Fibroblast of lung (primary cell): ENCODE data around the gene TSPYL1. TPM values are rescaled to one million over a fixed set of nuclear protein-coding genes. Genes with fewer than 3 reads are reported as not detected.

Experiments
- DNase-seq, 2 donors: peaks; one replicate each; pipeline versions ENCODE4 v3.0.0 to v3.0.0-alpha.2; 2010; ENCODE audit warnings: low read depth in 2 of 2
- H2AFZ ChIP-seq: 2 replicates; pipeline ENCODE4 v1.5.1; 2012; ENCODE audit warnings: low read length, control low read depth, inconsistent platforms
- H3K27ac ChIP-seq: 2 replicates; pipeline ENCODE4 v1.5.1; 2011; ENCODE audit warnings: low read length, control low read depth; ENCODE audit not compliant: insufficient read depth
- H3K27me3 ChIP-seq: 2 replicates; pipeline ENCODE4 v1.5.1; 2011; ENCODE audit warnings: mild to moderate bottlenecking, low read length; ENCODE audit not compliant: control insufficient read depth, insufficient read depth
- H3K36me3 ChIP-seq: 2 replicates; pipeline ENCODE4 v1.5.1; 2011; ENCODE audit warnings: low read length; ENCODE audit not compliant: control insufficient read depth, insufficient read depth
- H3K4me1 ChIP-seq: 2 replicates; pipeline ENCODE4 v1.5.1; 2011; ENCODE audit warnings: low read length; ENCODE audit not compliant: control insufficient read depth, insufficient read depth; ENCODE audit errors: extremely low read depth
- H3K4me2 ChIP-seq: 2 replicates; pipeline ENCODE4 v1.5.1; 2011; ENCODE audit warnings: low read length, control low read depth; ENCODE audit not compliant: insufficient read depth; ENCODE audit errors: extremely low read depth
- H3K4me3 ChIP-seq, 4 experiments: fragments of 200-600 bp in 1 of 4; sonication (generic) in 1 of 4; replicated peaks in 1 of 4; 2 replicates each; pipeline ENCODE4 v1.5.1; 2011 to 2016; ENCODE audit warnings: low read length in 4 of 4, low read depth in 3 of 4, mild to moderate bottlenecking in 3 of 4, control low read depth in 2 of 4, inconsistent platforms in 1 of 4, mixed read lengths in 1 of 4; ENCODE audit not compliant: insufficient read depth in 1 of 4; ENCODE audit errors: control extremely low read depth in 1 of 4
- H3K79me2 ChIP-seq: 2 replicates; pipeline ENCODE4 v1.5.1; 2012; ENCODE audit warnings: mild to moderate bottlenecking, low read length, inconsistent platforms; ENCODE audit not compliant: control insufficient read depth, insufficient read depth
- H3K9ac ChIP-seq: 2 replicates; pipeline ENCODE4 v1.5.1; 2011; ENCODE audit warnings: mild to moderate bottlenecking, low read length, control low read depth; ENCODE audit not compliant: insufficient read depth
- H3K9me3 ChIP-seq: 2 replicates; pipeline ENCODE4 v1.5.1; 2012; ENCODE audit warnings: low read depth, low read length; ENCODE audit not compliant: control insufficient read depth, insufficient read depth
- H4K20me1 ChIP-seq: 2 replicates; pipeline ENCODE4 v1.5.1; 2011; ENCODE audit warnings: low read length; ENCODE audit not compliant: control insufficient read depth, insufficient read depth; ENCODE audit errors: extremely low read depth
- EZH2 ChIP-seq: IDR thresholded peaks from 2 replicates; pipeline ENCODE4 v1.5.1; 2012; ENCODE audit warnings: low read length, control low read depth, mild to moderate bottlenecking; ENCODE audit errors: missing control alignments
- polyA plus RNA-seq, 2 donors: library from polyadenylated mRNA; depleted of rRNA in 1 of 2; stranded (reverse) in 1 of 2; unstranded in 1 of 2; fragments of >200 nt; gene quantifications; 2 replicates each; pipeline ENCODE4 v1.2.1, GENCODE V29; 2011 to 2012; ENCODE audit warnings: missing spikeins in 1 of 2
- total RNA-seq: library from RNA; depleted of rRNA; stranded (reverse); fragments of >200 nt; gene quantifications from 2 replicates; pipeline ENCODE4 v1.2.1, GENCODE V29; 2014
- TF ChIP-seq, protein P1 (sequence below), 2 donors: IDR thresholded peaks in 1 of 2; conservative IDR thresholded peaks in 1 of 2; 1 replicate in 1 of 2; 2 replicates in 1 of 2; pipeline ENCODE4 v1.5.1; 2011 to 2012; ENCODE audit warnings: low read length in 2 of 2, control low read depth in 1 of 2, inconsistent platforms in 1 of 2, low read depth in 1 of 2, mild to moderate bottlenecking in 1 of 2

Gene TSPYL1
- total and polyA plus RNA-seq, 2 donors (not counting 1 experiment from before 2014, with no cell fraction given) = 82.0 to 93.0 TPM

DNA sequence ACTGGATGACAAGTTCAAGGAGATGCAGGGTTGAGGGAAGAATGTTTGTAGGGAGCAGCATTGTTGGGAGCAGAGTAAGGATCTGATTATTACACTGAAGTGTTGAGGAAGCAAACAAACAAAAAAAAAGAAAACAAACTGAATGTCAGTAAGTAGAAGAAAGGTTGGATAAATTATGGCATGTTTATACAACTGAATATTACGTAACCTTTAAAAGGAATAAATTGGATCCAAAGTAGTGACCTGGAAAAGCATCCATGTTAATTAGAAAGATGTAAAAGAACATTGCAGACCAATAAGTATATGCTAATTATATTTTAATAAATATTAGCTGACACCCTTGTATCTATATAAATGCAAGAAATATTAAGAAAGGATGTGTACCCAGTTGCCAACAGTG is 12.8 kb upstream of the TSPYL1 start:
- Histone ChIP-seq H3K27ac (no peak overlapping the region), H3K4me1 (peaks cover 2% of the 10 kb centered on the region), H3K4me3 (no peak overlapping the region), H3K27me3 (no peaks in the 10 kb centered on the region), H3K4me2 (no peak overlapping the region), H3K9me3 (no peaks in the 10 kb centered on the region), H2AFZ (no peak overlapping the region), H4K20me1 (no peaks in the 10 kb centered on the region), H3K79me2 (no peaks in the 10 kb centered on the region), H3K36me3 (no peaks in the 10 kb centered on the region), H3K9ac (no peak overlapping the region)
- DNase-seq = no peak
- no peak for TF ChIP-seq EZH2
- TF ChIP-seq, protein P1, sequence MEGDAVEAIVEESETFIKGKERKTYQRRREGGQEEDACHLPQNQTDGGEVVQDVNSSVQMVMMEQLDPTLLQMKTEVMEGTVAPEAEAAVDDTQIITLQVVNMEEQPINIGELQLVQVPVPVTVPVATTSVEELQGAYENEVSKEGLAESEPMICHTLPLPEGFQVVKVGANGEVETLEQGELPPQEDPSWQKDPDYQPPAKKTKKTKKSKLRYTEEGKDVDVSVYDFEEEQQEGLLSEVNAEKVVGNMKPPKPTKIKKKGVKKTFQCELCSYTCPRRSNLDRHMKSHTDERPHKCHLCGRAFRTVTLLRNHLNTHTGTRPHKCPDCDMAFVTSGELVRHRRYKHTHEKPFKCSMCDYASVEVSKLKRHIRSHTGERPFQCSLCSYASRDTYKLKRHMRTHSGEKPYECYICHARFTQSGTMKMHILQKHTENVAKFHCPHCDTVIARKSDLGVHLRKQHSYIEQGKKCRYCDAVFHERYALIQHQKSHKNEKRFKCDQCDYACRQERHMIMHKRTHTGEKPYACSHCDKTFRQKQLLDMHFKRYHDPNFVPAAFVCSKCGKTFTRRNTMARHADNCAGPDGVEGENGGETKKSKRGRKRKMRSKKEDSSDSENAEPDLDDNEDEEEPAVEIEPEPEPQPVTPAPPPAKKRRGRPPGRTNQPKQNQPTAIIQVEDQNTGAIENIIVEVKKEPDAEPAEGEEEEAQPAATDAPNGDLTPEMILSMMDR (conservative IDR thresholded peaks at IDR 0.05 in 1 of 2, IDR thresholded peaks at IDR 0.05 in 1 of 2; ENCODE audit: low read depth in 1 of 2, low read length in 2 of 2) = no peak

GRCh38 chr6:116291701-116292396 is 12.1 kb upstream of the TSPYL1 start:
- H3K4me3 ChIP-seq = no peak overlapping the region
- no peak overlapping the region for H2AFZ ChIP-seq
- H3K4me2 ChIP-seq = no peak overlapping the region
- peak in 1 of 2 donors; percentile 28 for DNase-seq
- no peaks in the 10 kb centered on the region for H3K36me3 ChIP-seq
- no peaks in the 10 kb centered on the region for H4K20me1 ChIP-seq
- H3K4me1 ChIP-seq = peaks cover 2% of the 10 kb centered on the region
- TF ChIP-seq, protein P1 (conservative IDR thresholded peaks at IDR 0.05 in 1 of 2, IDR thresholded peaks at IDR 0.05 in 1 of 2; ENCODE audit: low read depth in 1 of 2, low read length in 2 of 2) = no peak
- no peak for TF ChIP-seq EZH2
- H3K27me3 ChIP-seq = no peaks in the 10 kb centered on the region
- no peak overlapping the region for H3K27ac ChIP-seq
- H3K9me3 ChIP-seq = no peaks in the 10 kb centered on the region
- no peak overlapping the region for H3K9ac ChIP-seq
- H3K79me2 ChIP-seq = no peaks in the 10 kb centered on the region

DNA sequence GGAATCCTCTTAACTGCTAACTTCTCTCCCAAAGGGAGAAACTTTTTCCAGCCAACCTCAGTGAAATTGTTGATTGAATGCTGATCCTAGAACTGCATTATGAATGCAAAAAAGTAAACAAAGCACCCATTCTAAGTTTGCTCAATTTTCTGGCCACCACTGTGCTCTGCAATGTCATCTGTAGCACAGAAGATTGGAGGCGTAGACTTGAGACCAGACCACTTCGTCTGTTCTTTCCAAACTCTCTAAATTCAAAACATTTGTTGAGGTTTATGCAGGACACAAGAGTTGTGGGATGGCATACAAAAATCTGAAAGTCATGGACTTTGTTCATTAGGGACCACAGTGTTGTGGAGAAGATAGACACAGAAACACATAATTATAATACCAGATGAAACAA is 11.1 kb upstream of the TSPYL1 start:
- Histone ChIP-seq H3K9ac (no peak overlapping the region), H2AFZ (no peak overlapping the region), H4K20me1 (no peaks in the 10 kb centered on the region), H3K4me1 (peaks cover 2% of the 10 kb centered on the region), H3K79me2 (no peaks in the 10 kb centered on the region), H3K27me3 (no peaks in the 10 kb centered on the region), H3K36me3 (no peaks in the 10 kb centered on the region), H3K27ac (no peak overlapping the region), H3K4me2 (no peak overlapping the region), H3K4me3 (no peak overlapping the region), H3K9me3 (no peaks in the 10 kb centered on the region)
- TF ChIP-seq, protein P1 (conservative IDR thresholded peaks at IDR 0.05 in 1 of 2, IDR thresholded peaks at IDR 0.05 in 1 of 2; ENCODE audit: low read depth in 1 of 2, low read length in 2 of 2) = no peak
- TF ChIP-seq EZH2 = no peak
- DNase-seq = no peak
